Activated CD8-positive, alpha-beta T cell treated with anti-CD3 and anti-CD28 coated beads, Interleukin-2, amount 10 ng/mL, durations not matched to agents 7 days and 5 days (primary cell): ENCODE results near the gene PEX5L. TPM values are rescaled to one million over a fixed set of nuclear protein-coding genes. Genes with fewer than 3 reads are reported as not detected.
A peak's percentile ranks its signal among the peaks of the same experiment; 100 is the strongest.

Experiments used
- ATAC-seq: fragments of 150-1000 bp; cut with Tn5 transposase; one replicate; pipeline ENCODE4 v1.10.0; 2021; ENCODE audit warnings: moderate library complexity
- CTCF ChIA-PET: fragments of 350-600 bp; sonication (Branson Sonifier 250); formaldehyde crosslinking; loops from one replicate; lab custom pipeline; 2021; ENCODE audit warnings: antibody characterized with exemption; lab: Charles Lee
- POLR2A ChIA-PET: fragments of 350-600 bp; sonication (Branson Sonifier 250); formaldehyde crosslinking; loops from one replicate; lab custom pipeline; 2021; ENCODE audit warnings: antibody characterized with exemption; lab: Charles Lee
- DNase-seq: peaks from one replicate; pipeline ENCODE4 v3.0.0-alpha.2; 2020
- H3K27ac Mint-ChIP-seq: one replicate; pipeline ENCODE4 v1.8.0; 2021; ENCODE audit warnings: mild to moderate bottlenecking, mixed read lengths
- H3K27me3 Mint-ChIP-seq: one replicate; pipeline ENCODE4 v1.8.0; 2021; ENCODE audit warnings: low read depth, mixed read lengths
- H3K36me3 Mint-ChIP-seq: one replicate; pipeline ENCODE4 v1.8.0; 2021; ENCODE audit warnings: low read depth, mixed read lengths
- H3K4me1 Mint-ChIP-seq: one replicate; pipeline ENCODE4 v1.8.0; 2021; ENCODE audit warnings: low read depth, mixed read lengths
- H3K4me3 Mint-ChIP-seq: one replicate; pipeline ENCODE4 v1.8.0; 2021; ENCODE audit warnings: mild to moderate bottlenecking, mixed read lengths
- H3K9me3 Mint-ChIP-seq: one replicate; pipeline ENCODE4 v1.8.0; 2022; ENCODE audit warnings: mixed read lengths; ENCODE audit not compliant: insufficient read depth
- total RNA-seq, 2 experiments: library from RNA; stranded (reverse); gene quantifications; one replicate each; pipeline ENCODE4 v1.2.3, GENCODE V29; 2021

PEX5L gene
- total RNA-seq, 2 experiments from 2014 or later: not detected

- ATAC-seq (no peak), DNase-seq (no peak)
- Mint-ChIP-seq H3K36me3 (peaks cover 5% of the 10 kb centered on the region), H3K9me3 (no peaks in the 10 kb centered on the region), H3K27me3 (peaks cover 20% of the 10 kb centered on the region), H3K4me1 (peaks cover 11% of the 10 kb centered on the region), H3K4me3 (no peak overlapping the region), H3K27ac (no peak overlapping the region)
- POLR2A ChIA-PET: no interaction called here
- CTCF ChIA-PET: no interaction called here
These were observed 85.9 kb downstream of the PEX5L start for GRCh38 chr3:179950840-179951239.

GRCh38 chr3:179949869-179950268, 86.9 kb downstream of the PEX5L start:
- H3K27me3 Mint-ChIP-seq: peaks cover 23% of the 10 kb centered on the region
- no peaks in the 10 kb centered on the region for H3K9me3 Mint-ChIP-seq
- H3K4me1 Mint-ChIP-seq: peaks cover 6% of the 10 kb centered on the region
- H3K4me3 Mint-ChIP-seq: no peak overlapping the region
- H3K36me3 Mint-ChIP-seq: peaks cover 4% of the 10 kb centered on the region
- ChIA-PET POLR2A (no interaction called here), CTCF (no interaction called here)
- DNase-seq: no peak
- H3K27ac Mint-ChIP-seq: no peak overlapping the region
- no peak for ATAC-seq

- no peaks in the 10 kb centered on the region for H3K36me3 Mint-ChIP-seq
- POLR2A ChIA-PET: no interaction called here
- H3K9me3 Mint-ChIP-seq: no peaks in the 10 kb centered on the region
- H3K4me3 Mint-ChIP-seq: no peak overlapping the region
- peaks cover 3% of the 10 kb centered on the region for H3K4me1 Mint-ChIP-seq
- peaks cover 18% of the 10 kb centered on the region for H3K27me3 Mint-ChIP-seq
- DNase-seq (no peak), ATAC-seq (no peak)
- no peak overlapping the region for H3K27ac Mint-ChIP-seq
- CTCF ChIA-PET: no interaction called here
These were observed 87.3 kb downstream of the PEX5L start for GRCh38 chr3:179949412-179949811.

- no peak overlapping the region for H3K27ac Mint-ChIP-seq
- ChIA-PET POLR2A (no interaction called here), CTCF (interaction anchor here (1.2 kb wide), 1 partner anchor 20 kb away, joined by 4 read pairs; no protein-coding TSS in a partner anchor)
- H3K36me3 Mint-ChIP-seq: no peaks in the 10 kb centered on the region
- no peaks in the 10 kb centered on the region for H3K9me3 Mint-ChIP-seq
- H3K4me1 Mint-ChIP-seq: no peaks in the 10 kb centered on the region
- peaks cover 19% of the 10 kb centered on the region for H3K27me3 Mint-ChIP-seq
- DNase-seq (no peak), ATAC-seq (no peak)
- no peak overlapping the region for H3K4me3 Mint-ChIP-seq
These were observed 88.0 kb downstream of the PEX5L start for GRCh38 chr3:179948740-179949139.

GRCh38 chr3:179945569-179945968, 91.2 kb downstream of the PEX5L start:
- no peak for ATAC-seq
- ChIA-PET CTCF (no interaction called here), POLR2A (no interaction called here)
- H3K4me3 Mint-ChIP-seq: no peak overlapping the region
- H3K9me3 Mint-ChIP-seq: no peaks in the 10 kb centered on the region
- no peak for DNase-seq
- H3K36me3 Mint-ChIP-seq: no peaks in the 10 kb centered on the region
- H3K4me1 Mint-ChIP-seq: peaks cover 5% of the 10 kb centered on the region
- peaks cover 22% of the 10 kb centered on the region for H3K27me3 Mint-ChIP-seq
- no peak overlapping the region for H3K27ac Mint-ChIP-seq

GRCh38 chr3:179943117-179943880, 93.4 kb downstream of the PEX5L start:
- CTCF ChIA-PET: interaction anchor here (2.3 kb wide), 1 partner anchor 14 kb away, joined by 6 read pairs; no protein-coding TSS in a partner anchor
- Mint-ChIP-seq H3K4me3 (no peak overlapping the region), H3K9me3 (no peaks in the 10 kb centered on the region), H3K36me3 (no peaks in the 10 kb centered on the region), H3K27ac (no peak overlapping the region), H3K27me3 (peaks cover 26% of the 10 kb centered on the region), H3K4me1 (peaks cover 5% of the 10 kb centered on the region)
- DNase-seq (no peak), ATAC-seq (no peak)
- POLR2A ChIA-PET: no interaction called here

- Mint-ChIP-seq H3K4me3 (no peak overlapping the region), H3K4me1 (peaks cover 5% of the 10 kb centered on the region), H3K36me3 (no peaks in the 10 kb centered on the region), H3K9me3 (no peaks in the 10 kb centered on the region), H3K27me3 (peaks cover 29% of the 10 kb centered on the region), H3K27ac (no peak overlapping the region)
- ATAC-seq (no peak), DNase-seq (no peak)
- ChIA-PET CTCF (interaction anchor here (2.3 kb wide), 1 partner anchor 13 kb away, joined by 6 read pairs; no protein-coding TSS in a partner anchor), POLR2A (no interaction called here)
These were observed 94.1 kb downstream of the PEX5L start for GRCh38 chr3:179942553-179943075.

GRCh38 chr3:179935710-179936109, 101.0 kb downstream of the PEX5L start:
- CTCF ChIA-PET: no interaction called here
- ATAC-seq (no peak), DNase-seq (no peak)
- Mint-ChIP-seq H3K9me3 (no peaks in the 10 kb centered on the region), H3K27ac (no peak overlapping the region), H3K36me3 (no peaks in the 10 kb centered on the region), H3K4me3 (no peak overlapping the region), H3K27me3 (peaks cover 21% of the 10 kb centered on the region), H3K4me1 (no peaks in the 10 kb centered on the region)
- POLR2A ChIA-PET: no interaction called here

- Mint-ChIP-seq H3K27ac (no peak overlapping the region), H3K9me3 (no peaks in the 10 kb centered on the region), H3K4me3 (no peak overlapping the region), H3K36me3 (no peaks in the 10 kb centered on the region), H3K4me1 (no peaks in the 10 kb centered on the region), H3K27me3 (peaks cover 13% of the 10 kb centered on the region)
- ATAC-seq (no peak), DNase-seq (no peak)
- ChIA-PET CTCF (no interaction called here), POLR2A (no interaction called here)
These were observed 102.8 kb downstream of the PEX5L start for GRCh38 chr3:179933914-179934313.

GRCh38 chr3:179933080-179933479, 103.7 kb downstream of the PEX5L start:
- Mint-ChIP-seq H3K27ac (no peak overlapping the region), H3K4me1 (peaks cover 3% of the 10 kb centered on the region), H3K27me3 (peaks cover 13% of the 10 kb centered on the region), H3K36me3 (no peaks in the 10 kb centered on the region), H3K9me3 (no peaks in the 10 kb centered on the region), H3K4me3 (no peak overlapping the region)
- ChIA-PET POLR2A (no interaction called here), CTCF (interaction anchor here (1.9 kb wide), 1 partner anchor 50 kb away, joined by 3 read pairs; no protein-coding TSS in a partner anchor)
- ATAC-seq (no peak), DNase-seq (no peak)

GRCh38 chr3:179932674-179933073, 104.1 kb downstream of the PEX5L start:
- ChIA-PET CTCF (interaction anchor here (1.9 kb wide), 1 partner anchor 50 kb away, joined by 3 read pairs; no protein-coding TSS in a partner anchor), POLR2A (no interaction called here)
- ATAC-seq: no peak
- Mint-ChIP-seq H3K36me3 (no peaks in the 10 kb centered on the region), H3K4me3 (no peak overlapping the region), H3K27me3 (peaks cover 11% of the 10 kb centered on the region), H3K4me1 (peaks cover 3% of the 10 kb centered on the region), H3K9me3 (no peaks in the 10 kb centered on the region), H3K27ac (no peak overlapping the region)
- no peak for DNase-seq

- H3K27me3 Mint-ChIP-seq: peaks cover 14% of the 10 kb centered on the region
- H3K4me1 Mint-ChIP-seq: peaks cover 3% of the 10 kb centered on the region
- ATAC-seq (no peak), DNase-seq (peak; percentile 59)
- no peaks in the 10 kb centered on the region for H3K9me3 Mint-ChIP-seq
- CTCF ChIA-PET: interaction anchor here (0.6 to 1.9 kb wide), 17 partner anchors 8 to 666 kb away, joined by 3 to 8 read pairs (median 4); partner anchors contain the start of gene USP13
- H3K36me3 Mint-ChIP-seq: no peaks in the 10 kb centered on the region
- H3K4me3 Mint-ChIP-seq: no peak overlapping the region
- no peak overlapping the region for H3K27ac Mint-ChIP-seq
- POLR2A ChIA-PET: no interaction called here
These were observed 107.6 kb downstream of the PEX5L start for GRCh38 chr3:179929091-179929529.
